PC-9 (cell line): ENCODE results near the gene SPATA46. TPM values are rescaled to one million over a fixed set of nuclear protein-coding genes. Genes with fewer than 3 reads are reported as not detected.

Experiments used
- BruUV-seq: library from RNA; stranded (reverse); fragments of 400-500 nt; replicated peaks from 2 replicates; lab custom pipeline; 2021; lab: Mats Ljungman, UMichigan
- CTCF ChIA-PET: fragments of 300-600 bp; sonication (Branson Sonifier 250); formaldehyde crosslinking; loops from one replicate; lab custom pipeline; 2022; ENCODE audit warnings: antibody characterized with exemption; lab: Charles Lee
- POLR2A ChIA-PET: fragments of 300-600 bp; sonication (Branson Sonifier 250); formaldehyde crosslinking; loops from one replicate; lab custom pipeline; 2022; ENCODE audit warnings: antibody characterized with exemption; ENCODE audit not compliant: unreplicated experiment; lab: Charles Lee
- DNase-seq, 2 experiments: peaks; one replicate each; pipeline versions ENCODE4 v3.0.0 to v3.0.0-alpha.2; 2015 to 2022; ENCODE audit warnings: mixed read lengths in 1 of 2
- H2AFZ ChIP-seq: fragments of 200-600 bp; sonication (generic); 2 replicates; pipeline ENCODE4 v1.8.1; 2017; ENCODE audit warnings: antibody characterized with exemption
- H3F3A ChIP-seq: fragments of 200-600 bp; sonication (generic); 2 replicates; pipeline ENCODE4 v1.8.1; 2017; ENCODE audit warnings: antibody characterized with exemption, mild to moderate bottlenecking, low read depth; ENCODE audit not compliant: insufficient read depth
- H3K27ac ChIP-seq: fragments of 200-600 bp; sonication (generic); 2 replicates; pipeline ENCODE4 v1.6.1; 2016; ENCODE audit warnings: mixed run types
- H3K27me3 ChIP-seq: fragments of 200-600 bp; sonication (generic); 2 replicates; pipeline ENCODE4 v1.6.1; 2016; ENCODE audit warnings: low read depth, mixed run types; ENCODE audit not compliant: insufficient read depth
- H3K36me3 ChIP-seq: fragments of 200-600 bp; sonication (generic); 2 replicates; pipeline ENCODE4 v1.6.1; 2016; ENCODE audit warnings: low read depth, mixed run types
- H3K4me1 ChIP-seq: fragments of 200-600 bp; sonication (generic); replicated peaks from 2 replicates; pipeline ENCODE4 v1.6.1; 2016; ENCODE audit warnings: mixed run types; ENCODE audit not compliant: insufficient read depth
- H3K4me2 ChIP-seq: fragments of 200-600 bp; sonication (generic); 2 replicates; pipeline ENCODE4 v1.6.1; 2017; ENCODE audit warnings: mixed run types
- H3K4me3 ChIP-seq: fragments of 200-600 bp; sonication (generic); 2 replicates; pipeline ENCODE4 v1.6.1; 2016; ENCODE audit warnings: mixed run types
- H3K79me2 ChIP-seq: fragments of 200-600 bp; sonication (generic); 2 replicates; pipeline ENCODE4 v1.6.1; 2017; ENCODE audit warnings: low read depth, mixed run types
- H3K9me2 ChIP-seq: fragments of 200-600 bp; sonication (generic); 2 replicates; pipeline ENCODE4 v1.8.1; 2017; ENCODE audit warnings: mild to moderate bottlenecking; ENCODE audit not compliant: insufficient read depth
- H3K9me3 ChIP-seq: fragments of 200-600 bp; sonication (generic); 2 replicates; pipeline ENCODE4 v1.8.1; 2016; ENCODE audit warnings: low read depth; ENCODE audit not compliant: insufficient read depth
- H4K20me1 ChIP-seq: fragments of 200-600 bp; sonication (generic); 2 replicates; pipeline ENCODE4 v1.8.1; 2017; ENCODE audit not compliant: insufficient read depth
- EZH2 ChIP-seq: fragments of 200-600 bp; sonication (generic); IDR thresholded peaks from 2 replicates; pipeline ENCODE4 v1.8.0; 2017; ENCODE audit warnings: antibody characterized with exemption, low read depth
- intact Hi-C: fragments of 100-400 bp; cut with micrococcal nuclease; formaldehyde crosslinking; loops from one replicate; pipeline ENCODE4 v1.10.0; 2022; ENCODE audit not compliant: unreplicated experiment
- total RNA-seq: library from RNA; stranded (reverse); gene quantifications from 2 replicates; pipeline ENCODE4 v1.2.3, GENCODE V29; 2021
- TF ChIP-seq, protein P1 (sequence below): fragments of 200-600 bp; sonication (generic); conservative IDR thresholded peaks from 2 replicates; pipeline ENCODE4 v1.6.1; 2017; ENCODE audit warnings: mixed run types, antibody characterized with exemption, mild to moderate bottlenecking, moderate library complexity

The SPATA46 gene
- total RNA-seq, 1 experiment from 2014 or later = not detected

DNA sequence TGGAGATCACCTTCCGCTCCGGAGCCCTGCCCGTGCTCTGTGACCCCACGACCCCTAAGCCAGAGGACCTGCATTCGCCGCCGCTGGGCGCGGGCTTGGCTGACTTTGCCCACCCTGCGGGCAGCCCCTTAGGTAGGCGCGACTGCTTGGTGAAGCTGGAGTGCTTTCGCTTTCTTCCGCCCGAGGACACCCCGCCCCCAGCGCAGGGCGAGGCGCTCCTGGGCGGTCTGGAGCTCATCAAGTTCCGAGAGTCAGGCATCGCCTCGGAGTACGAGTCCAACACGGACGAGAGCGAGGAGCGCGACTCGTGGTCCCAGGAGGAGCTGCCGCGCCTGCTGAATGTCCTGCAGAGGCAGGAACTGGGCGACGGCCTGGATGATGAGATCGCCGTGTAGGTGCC, 9.6 kb downstream of the SPATA46 start:
- H2AFZ ChIP-seq = no peak overlapping the region
- peaks cover 5% of the 10 kb centered on the region; the same call in 1 of the 2 replicates for H3K4me1 ChIP-seq
- TF ChIP-seq, protein P1, sequence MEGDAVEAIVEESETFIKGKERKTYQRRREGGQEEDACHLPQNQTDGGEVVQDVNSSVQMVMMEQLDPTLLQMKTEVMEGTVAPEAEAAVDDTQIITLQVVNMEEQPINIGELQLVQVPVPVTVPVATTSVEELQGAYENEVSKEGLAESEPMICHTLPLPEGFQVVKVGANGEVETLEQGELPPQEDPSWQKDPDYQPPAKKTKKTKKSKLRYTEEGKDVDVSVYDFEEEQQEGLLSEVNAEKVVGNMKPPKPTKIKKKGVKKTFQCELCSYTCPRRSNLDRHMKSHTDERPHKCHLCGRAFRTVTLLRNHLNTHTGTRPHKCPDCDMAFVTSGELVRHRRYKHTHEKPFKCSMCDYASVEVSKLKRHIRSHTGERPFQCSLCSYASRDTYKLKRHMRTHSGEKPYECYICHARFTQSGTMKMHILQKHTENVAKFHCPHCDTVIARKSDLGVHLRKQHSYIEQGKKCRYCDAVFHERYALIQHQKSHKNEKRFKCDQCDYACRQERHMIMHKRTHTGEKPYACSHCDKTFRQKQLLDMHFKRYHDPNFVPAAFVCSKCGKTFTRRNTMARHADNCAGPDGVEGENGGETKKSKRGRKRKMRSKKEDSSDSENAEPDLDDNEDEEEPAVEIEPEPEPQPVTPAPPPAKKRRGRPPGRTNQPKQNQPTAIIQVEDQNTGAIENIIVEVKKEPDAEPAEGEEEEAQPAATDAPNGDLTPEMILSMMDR = no peak
- no peak for TF ChIP-seq EZH2
- no peaks in the 10 kb centered on the region for H3F3A ChIP-seq
- CTCF ChIA-PET = no interaction called here
- H3K27ac ChIP-seq = no peak overlapping the region
- H3K27me3 ChIP-seq = no peaks in the 10 kb centered on the region
- no peaks in the 10 kb centered on the region for H3K79me2 ChIP-seq
- POLR2A ChIA-PET = no interaction called here
- no peaks in the 10 kb centered on the region for H3K9me3 ChIP-seq
- no peaks in the 10 kb centered on the region; the same call in 1 of the 2 replicates for H3K36me3 ChIP-seq
- BruUV-seq = no TSS peak
- H3K4me2 ChIP-seq = no peak overlapping the region
- H3K4me3 ChIP-seq = no peak overlapping the region
- H4K20me1 ChIP-seq = no peaks in the 10 kb centered on the region
- intact Hi-C loops = no loop called here
- no peak for DNase-seq
- H3K9me2 ChIP-seq = no peaks in the 10 kb centered on the region

GRCh38 chr1:162366671-162367070, 10.0 kb downstream of the SPATA46 start:
- no peak overlapping the region for H3K4me3 ChIP-seq
- no peaks in the 10 kb centered on the region for H4K20me1 ChIP-seq
- BruUV-seq = no TSS peak
- H3K27ac ChIP-seq = no peak overlapping the region
- no peaks in the 10 kb centered on the region for H3K27me3 ChIP-seq
- no peaks in the 10 kb centered on the region; the same call in 1 of the 2 replicates for H3K36me3 ChIP-seq
- peaks cover 1% of the 10 kb centered on the region; the same call in 1 of the 2 replicates for H3K4me1 ChIP-seq
- ChIA-PET CTCF (no interaction called here), POLR2A (no interaction called here)
- DNase-seq = no peak
- intact Hi-C loops = no loop called here
- H3K4me2 ChIP-seq = no peak overlapping the region
- no peaks in the 10 kb centered on the region for H3K9me3 ChIP-seq
- no peaks in the 10 kb centered on the region for H3F3A ChIP-seq
- H3K79me2 ChIP-seq = no peaks in the 10 kb centered on the region
- TF ChIP-seq, protein P1 = no peak
- no peak for TF ChIP-seq EZH2
- no peak overlapping the region for H2AFZ ChIP-seq
- H3K9me2 ChIP-seq = no peaks in the 10 kb centered on the region

GRCh38 chr1:162366149-162366548, 10.5 kb downstream of the SPATA46 start:
- H3K79me2 ChIP-seq = no peaks in the 10 kb centered on the region
- no peak overlapping the region for H3K27ac ChIP-seq
- intact Hi-C loops = no loop called here
- no peaks in the 10 kb centered on the region for H3K9me2 ChIP-seq
- ChIA-PET CTCF (no interaction called here), POLR2A (no interaction called here)
- no peak overlapping the region for H3K4me2 ChIP-seq
- no peak overlapping the region for H3K4me3 ChIP-seq
- H2AFZ ChIP-seq = no peak overlapping the region
- no TSS peak for BruUV-seq
- DNase-seq = no peak
- H3K36me3 ChIP-seq = no peaks in the 10 kb centered on the region; the same call in 1 of the 2 replicates
- TF ChIP-seq EZH2 = no peak
- TF ChIP-seq, protein P1 = no peak
- H3K4me1 ChIP-seq = no peaks in the 10 kb centered on the region
- H4K20me1 ChIP-seq = no peaks in the 10 kb centered on the region
- no peaks in the 10 kb centered on the region for H3K27me3 ChIP-seq
- no peaks in the 10 kb centered on the region for H3K9me3 ChIP-seq
- H3F3A ChIP-seq = no peaks in the 10 kb centered on the region
